Measurements from ENCODE around the gene NOC4L. TPM values are rescaled to one million over a fixed set of nuclear protein-coding genes. Genes with fewer than 3 reads are reported as not detected.

The NOC4L gene
- total RNA-seq, 1 experiment from 2014 or later: 41.4 TPM

DNA sequence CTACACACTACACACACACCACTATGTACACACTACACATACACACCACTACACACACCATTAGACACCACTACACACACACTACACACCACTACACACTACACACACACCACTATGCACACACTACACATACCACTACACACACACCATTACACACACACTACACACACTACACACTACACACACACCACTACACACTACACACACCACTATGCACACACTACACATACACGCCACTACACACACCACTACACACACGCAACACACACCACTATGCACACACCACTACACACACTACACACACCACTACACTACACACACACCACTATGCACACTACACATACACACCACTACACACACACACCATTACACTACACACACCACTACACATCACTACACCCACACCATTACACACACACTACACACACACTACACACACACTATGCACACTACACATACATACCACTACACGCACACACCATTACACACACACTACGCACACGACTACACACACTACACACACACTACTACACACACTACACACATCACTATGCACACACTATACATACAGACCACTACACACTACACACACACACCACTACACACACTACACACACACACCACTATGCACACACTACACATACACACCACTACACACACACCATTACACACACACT is 13.6 kb downstream of the NOC4L start:
- POLR2A ChIA-PET: no interaction called here
- TF ChIP-seq, protein P1, sequence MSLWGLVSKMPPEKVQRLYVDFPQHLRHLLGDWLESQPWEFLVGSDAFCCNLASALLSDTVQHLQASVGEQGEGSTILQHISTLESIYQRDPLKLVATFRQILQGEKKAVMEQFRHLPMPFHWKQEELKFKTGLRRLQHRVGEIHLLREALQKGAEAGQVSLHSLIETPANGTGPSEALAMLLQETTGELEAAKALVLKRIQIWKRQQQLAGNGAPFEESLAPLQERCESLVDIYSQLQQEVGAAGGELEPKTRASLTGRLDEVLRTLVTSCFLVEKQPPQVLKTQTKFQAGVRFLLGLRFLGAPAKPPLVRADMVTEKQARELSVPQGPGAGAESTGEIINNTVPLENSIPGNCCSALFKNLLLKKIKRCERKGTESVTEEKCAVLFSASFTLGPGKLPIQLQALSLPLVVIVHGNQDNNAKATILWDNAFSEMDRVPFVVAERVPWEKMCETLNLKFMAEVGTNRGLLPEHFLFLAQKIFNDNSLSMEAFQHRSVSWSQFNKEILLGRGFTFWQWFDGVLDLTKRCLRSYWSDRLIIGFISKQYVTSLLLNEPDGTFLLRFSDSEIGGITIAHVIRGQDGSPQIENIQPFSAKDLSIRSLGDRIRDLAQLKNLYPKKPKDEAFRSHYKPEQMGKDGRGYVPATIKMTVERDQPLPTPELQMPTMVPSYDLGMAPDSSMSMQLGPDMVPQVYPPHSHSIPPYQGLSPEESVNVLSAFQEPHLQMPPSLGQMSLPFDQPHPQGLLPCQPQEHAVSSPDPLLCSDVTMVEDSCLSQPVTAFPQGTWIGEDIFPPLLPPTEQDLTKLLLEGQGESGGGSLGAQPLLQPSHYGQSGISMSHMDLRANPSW (CRISPR knock-in tag; conservative IDR thresholded peaks at IDR 0.05; ENCODE audit: low read depth): no peak
- TF ChIP-seq NFE2L1 (CRISPR knock-in tag; IDR thresholded peaks at IDR 0.05): no peak
- TF ChIP-seq, protein P2, sequence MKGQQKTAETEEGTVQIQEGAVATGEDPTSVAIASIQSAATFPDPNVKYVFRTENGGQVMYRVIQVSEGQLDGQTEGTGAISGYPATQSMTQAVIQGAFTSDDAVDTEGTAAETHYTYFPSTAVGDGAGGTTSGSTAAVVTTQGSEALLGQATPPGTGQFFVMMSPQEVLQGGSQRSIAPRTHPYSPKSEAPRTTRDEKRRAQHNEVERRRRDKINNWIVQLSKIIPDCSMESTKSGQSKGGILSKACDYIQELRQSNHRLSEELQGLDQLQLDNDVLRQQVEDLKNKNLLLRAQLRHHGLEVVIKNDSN (CRISPR knock-in tag; IDR thresholded peaks at IDR 0.05): no peak
- TF ChIP-seq, protein P3, sequence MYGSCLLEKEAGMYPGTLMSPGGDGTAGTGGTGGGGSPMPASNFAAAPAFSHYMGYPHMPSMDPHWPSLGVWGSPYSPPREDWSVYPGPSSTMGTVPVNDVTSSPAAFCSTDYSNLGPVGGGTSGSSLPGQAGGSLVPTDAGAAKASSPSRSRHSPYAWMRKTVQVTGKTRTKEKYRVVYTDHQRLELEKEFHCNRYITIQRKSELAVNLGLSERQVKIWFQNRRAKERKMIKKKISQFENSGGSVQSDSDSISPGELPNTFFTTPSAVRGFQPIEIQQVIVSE (CRISPR knock-in tag; IDR thresholded peaks at IDR 0.05; ENCODE audit: borderline replicate concordance): no peak
- Mint-ChIP-seq H3K9me3 (no peaks in the 10 kb centered on the region), H3K27me3 (ENCODE audit: low read depth) (peaks cover 2% of the 10 kb centered on the region; the same call in 1 of the 2 replicates), H3K27ac (no peak overlapping the region), H3K36me3 (no peaks in the 10 kb centered on the region), H3K4me3 (no peak overlapping the region), H3K4me1 (no peaks in the 10 kb centered on the region)
- DNase-seq (ENCODE audit: low spot score): no peak
- CTCF ChIA-PET: no interaction called here
- no peak for ATAC-seq

DNA sequence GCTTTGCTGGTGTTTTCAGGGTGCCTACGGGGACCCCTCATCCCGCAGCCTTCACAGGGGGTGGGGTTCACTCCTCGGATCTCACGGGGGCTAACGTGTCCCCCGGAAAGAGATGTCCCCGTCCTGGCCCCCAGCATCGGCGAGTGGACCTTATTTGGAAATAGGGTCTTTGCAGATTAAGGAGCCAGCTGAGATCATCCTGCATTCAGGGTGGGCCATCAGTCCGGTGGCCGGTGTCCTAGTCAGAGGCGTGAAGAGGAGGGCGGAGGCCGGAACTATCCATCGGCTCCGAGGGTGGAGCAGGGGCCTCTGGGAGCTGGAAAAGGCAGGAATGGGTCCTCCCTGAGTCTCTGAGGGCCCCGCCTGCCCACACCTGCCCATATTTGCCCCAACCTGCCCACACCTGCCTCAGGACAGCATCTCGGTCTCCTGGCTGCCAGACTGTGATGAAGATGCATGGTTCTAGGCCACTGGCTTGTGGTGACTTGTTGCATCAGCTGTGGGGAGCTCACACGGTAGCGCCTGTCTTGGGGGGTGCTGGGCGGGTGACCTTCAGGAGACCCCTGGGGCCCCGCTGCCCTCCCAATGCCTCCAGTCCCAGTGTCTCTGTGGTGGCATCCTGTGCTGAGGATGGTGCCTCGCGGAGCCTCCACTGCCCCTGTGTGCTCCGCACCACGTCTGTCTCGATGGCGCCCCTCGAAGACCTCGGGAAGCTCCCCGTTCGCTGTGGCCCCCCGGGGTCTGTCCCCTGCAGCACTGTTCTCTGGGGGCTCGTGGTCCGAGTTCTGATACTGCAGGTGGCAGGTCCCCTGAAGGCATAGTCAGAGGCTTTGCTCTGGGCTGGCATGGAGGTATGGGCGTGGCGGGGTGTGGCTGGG is 14.7 kb downstream of the NOC4L start:
- ATAC-seq (no peak), DNase-seq (ENCODE audit: low spot score) (no peak)
- no peak overlapping the region for H3K27ac Mint-ChIP-seq
- ChIA-PET CTCF (interaction anchor here (0.6 kb wide), 1 partner anchor 255 kb away, joined by 3 read pairs; no protein-coding TSS in a partner anchor), POLR2A (no interaction called here)
- H3K4me3 Mint-ChIP-seq: no peak overlapping the region
- H3K9me3 Mint-ChIP-seq: no peaks in the 10 kb centered on the region
- H3K4me1 Mint-ChIP-seq: no peaks in the 10 kb centered on the region
- H3K27me3 Mint-ChIP-seq (ENCODE audit: low read depth): peaks cover 7% of the 10 kb centered on the region
- TF ChIP-seq ZNF396 (CRISPR knock-in tag; IDR thresholded peaks at IDR 0.05; ENCODE audit: borderline replicate concordance): no peak
- TF ChIP-seq CBFB (CRISPR knock-in tag; IDR thresholded peaks at IDR 0.05; ENCODE audit: low read depth): no peak
- no peak for TF ChIP-seq FOXJ3 (CRISPR knock-in tag; IDR thresholded peaks at IDR 0.05; ENCODE audit: borderline replicate concordance)
- TF ChIP-seq, protein P3 (CRISPR knock-in tag; IDR thresholded peaks at IDR 0.05; ENCODE audit: borderline replicate concordance): no peak
- TF ChIP-seq ZNF121 (CRISPR knock-in tag; IDR thresholded peaks at IDR 0.05): no peak
- TF ChIP-seq, protein P4, sequence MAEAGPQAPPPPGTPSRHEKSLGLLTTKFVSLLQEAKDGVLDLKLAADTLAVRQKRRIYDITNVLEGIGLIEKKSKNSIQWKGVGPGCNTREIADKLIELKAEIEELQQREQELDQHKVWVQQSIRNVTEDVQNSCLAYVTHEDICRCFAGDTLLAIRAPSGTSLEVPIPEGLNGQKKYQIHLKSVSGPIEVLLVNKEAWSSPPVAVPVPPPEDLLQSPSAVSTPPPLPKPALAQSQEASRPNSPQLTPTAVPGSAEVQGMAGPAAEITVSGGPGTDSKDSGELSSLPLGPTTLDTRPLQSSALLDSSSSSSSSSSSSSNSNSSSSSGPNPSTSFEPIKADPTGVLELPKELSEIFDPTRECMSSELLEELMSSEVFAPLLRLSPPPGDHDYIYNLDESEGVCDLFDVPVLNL (CRISPR knock-in tag; IDR thresholded peaks at IDR 0.05; ENCODE audit: borderline replicate concordance, low read depth): no peak
- no peak for TF ChIP-seq ZNF232 (CRISPR knock-in tag; IDR thresholded peaks at IDR 0.05)
- TF ChIP-seq, protein P5, sequence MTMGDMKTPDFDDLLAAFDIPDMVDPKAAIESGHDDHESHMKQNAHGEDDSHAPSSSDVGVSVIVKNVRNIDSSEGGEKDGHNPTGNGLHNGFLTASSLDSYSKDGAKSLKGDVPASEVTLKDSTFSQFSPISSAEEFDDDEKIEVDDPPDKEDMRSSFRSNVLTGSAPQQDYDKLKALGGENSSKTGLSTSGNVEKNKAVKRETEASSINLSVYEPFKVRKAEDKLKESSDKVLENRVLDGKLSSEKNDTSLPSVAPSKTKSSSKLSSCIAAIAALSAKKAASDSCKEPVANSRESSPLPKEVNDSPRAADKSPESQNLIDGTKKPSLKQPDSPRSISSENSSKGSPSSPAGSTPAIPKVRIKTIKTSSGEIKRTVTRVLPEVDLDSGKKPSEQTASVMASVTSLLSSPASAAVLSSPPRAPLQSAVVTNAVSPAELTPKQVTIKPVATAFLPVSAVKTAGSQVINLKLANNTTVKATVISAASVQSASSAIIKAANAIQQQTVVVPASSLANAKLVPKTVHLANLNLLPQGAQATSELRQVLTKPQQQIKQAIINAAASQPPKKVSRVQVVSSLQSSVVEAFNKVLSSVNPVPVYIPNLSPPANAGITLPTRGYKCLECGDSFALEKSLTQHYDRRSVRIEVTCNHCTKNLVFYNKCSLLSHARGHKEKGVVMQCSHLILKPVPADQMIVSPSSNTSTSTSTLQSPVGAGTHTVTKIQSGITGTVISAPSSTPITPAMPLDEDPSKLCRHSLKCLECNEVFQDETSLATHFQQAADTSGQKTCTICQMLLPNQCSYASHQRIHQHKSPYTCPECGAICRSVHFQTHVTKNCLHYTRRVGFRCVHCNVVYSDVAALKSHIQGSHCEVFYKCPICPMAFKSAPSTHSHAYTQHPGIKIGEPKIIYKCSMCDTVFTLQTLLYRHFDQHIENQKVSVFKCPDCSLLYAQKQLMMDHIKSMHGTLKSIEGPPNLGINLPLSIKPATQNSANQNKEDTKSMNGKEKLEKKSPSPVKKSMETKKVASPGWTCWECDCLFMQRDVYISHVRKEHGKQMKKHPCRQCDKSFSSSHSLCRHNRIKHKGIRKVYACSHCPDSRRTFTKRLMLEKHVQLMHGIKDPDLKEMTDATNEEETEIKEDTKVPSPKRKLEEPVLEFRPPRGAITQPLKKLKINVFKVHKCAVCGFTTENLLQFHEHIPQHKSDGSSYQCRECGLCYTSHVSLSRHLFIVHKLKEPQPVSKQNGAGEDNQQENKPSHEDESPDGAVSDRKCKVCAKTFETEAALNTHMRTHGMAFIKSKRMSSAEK (CRISPR knock-in tag; IDR thresholded peaks at IDR 0.05; ENCODE audit: borderline replicate concordance): no peak
- no peak for TF ChIP-seq TEAD4 (CRISPR knock-in tag; IDR thresholded peaks at IDR 0.05)
- TF ChIP-seq JUN (CRISPR knock-in tag; IDR thresholded peaks at IDR 0.05): no peak
- no peak for TF ChIP-seq CREM (CRISPR knock-in tag; IDR thresholded peaks at IDR 0.05)
- TF ChIP-seq ATF1 (CRISPR knock-in tag; IDR thresholded peaks at IDR 0.05): no peak
- no peak for TF ChIP-seq MXD4 (CRISPR knock-in tag; IDR thresholded peaks at IDR 0.05; ENCODE audit: borderline replicate concordance)
- TF ChIP-seq, protein P6, sequence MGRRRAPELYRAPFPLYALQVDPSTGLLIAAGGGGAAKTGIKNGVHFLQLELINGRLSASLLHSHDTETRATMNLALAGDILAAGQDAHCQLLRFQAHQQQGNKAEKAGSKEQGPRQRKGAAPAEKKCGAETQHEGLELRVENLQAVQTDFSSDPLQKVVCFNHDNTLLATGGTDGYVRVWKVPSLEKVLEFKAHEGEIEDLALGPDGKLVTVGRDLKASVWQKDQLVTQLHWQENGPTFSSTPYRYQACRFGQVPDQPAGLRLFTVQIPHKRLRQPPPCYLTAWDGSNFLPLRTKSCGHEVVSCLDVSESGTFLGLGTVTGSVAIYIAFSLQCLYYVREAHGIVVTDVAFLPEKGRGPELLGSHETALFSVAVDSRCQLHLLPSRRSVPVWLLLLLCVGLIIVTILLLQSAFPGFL (CRISPR knock-in tag; IDR thresholded peaks at IDR 0.05; ENCODE audit: borderline replicate concordance): no peak
- H3K36me3 Mint-ChIP-seq: no peaks in the 10 kb centered on the region
